ENCODE measurements around the gene TMPRSS9.

GRCh38 chr19:2419754-2420153 lies 59.7 kb downstream of the TMPRSS9 start:
- TF ChIP-seq POLR2A (IDR thresholded peaks at IDR 0.05) (no peak), CTCF (IDR thresholded peaks at IDR 0.05) (no peak)

Measured in adrenal gland (tissue), 5 donors.